CMK (cell line): ENCODE results near the gene PPP1R16B.
"Not testable (repeated sequence)": the region's sequence is repeated elsewhere in the genome, so short reads cannot be mapped to it uniquely, and the experiment has no call there.

Experiments
- DNase-seq: peaks from one replicate; pipeline ENCODE4 v3.0.0-alpha.2; 2010; ENCODE audit warnings: low read depth

The PPP1R16B gene

DNA sequence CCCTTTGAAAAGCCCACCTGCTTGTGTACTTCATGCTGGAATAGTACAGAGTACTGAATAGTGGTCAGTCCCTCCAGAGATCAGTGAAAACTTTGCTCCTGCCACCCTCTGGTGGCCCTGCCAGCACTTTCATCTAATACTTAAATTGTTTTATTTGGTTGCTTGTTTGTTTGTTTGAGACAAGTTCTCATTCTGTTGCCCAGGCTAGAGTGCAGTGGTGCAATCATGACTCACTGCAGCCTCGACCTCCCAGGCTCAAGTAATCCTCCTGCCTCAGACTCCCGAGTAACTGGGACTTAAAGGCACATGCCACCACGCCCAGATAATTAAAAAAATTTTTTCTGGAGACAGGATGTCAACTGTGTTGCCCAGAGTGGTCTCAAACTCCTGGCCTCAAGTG, 129.8 kb downstream of the PPP1R16B start:
- DNase-seq = no peak

DNA sequence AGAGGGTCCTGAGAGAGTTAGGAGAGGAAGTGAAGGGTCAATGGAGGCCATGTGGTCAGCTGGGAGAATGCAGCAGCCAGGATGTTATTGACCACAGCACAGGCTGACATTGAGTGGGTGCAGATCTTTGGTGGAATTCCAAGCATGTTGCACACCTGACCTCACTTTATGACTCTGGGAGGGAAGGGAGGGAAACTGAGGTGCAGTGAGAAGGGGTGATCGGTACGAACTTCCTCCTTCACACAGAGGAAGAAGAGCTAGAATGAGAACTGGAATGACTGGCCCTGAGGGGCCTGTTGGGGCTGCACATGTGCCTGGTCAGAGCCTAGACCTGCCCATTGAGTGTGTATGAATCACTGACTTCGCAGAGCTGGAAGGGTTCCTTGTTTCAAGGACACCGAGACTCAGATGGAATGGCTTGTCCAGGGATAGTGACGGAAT, 130.5 kb downstream of the PPP1R16B start:
- DNase-seq = no peak

DNA sequence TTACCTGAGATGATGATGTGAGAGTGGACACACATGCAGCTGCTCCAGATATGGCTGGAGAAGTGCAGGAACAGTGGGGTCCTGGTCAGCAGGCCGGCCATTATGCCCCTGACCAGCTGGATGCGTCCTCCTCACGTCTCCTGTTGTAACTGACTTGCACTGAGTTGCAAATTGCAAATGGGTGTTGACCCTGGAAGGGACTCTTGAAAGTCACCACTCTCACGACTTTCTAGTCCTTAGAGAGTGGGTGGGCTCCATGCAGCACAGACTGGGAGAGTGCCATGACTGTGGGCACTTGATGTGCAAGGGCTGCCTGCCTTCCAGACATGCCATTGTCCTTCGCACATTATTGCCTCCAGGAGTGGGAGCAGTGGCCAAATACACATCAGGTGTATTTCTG, 131.5 kb downstream of the PPP1R16B start:
- no peak for DNase-seq

DNA sequence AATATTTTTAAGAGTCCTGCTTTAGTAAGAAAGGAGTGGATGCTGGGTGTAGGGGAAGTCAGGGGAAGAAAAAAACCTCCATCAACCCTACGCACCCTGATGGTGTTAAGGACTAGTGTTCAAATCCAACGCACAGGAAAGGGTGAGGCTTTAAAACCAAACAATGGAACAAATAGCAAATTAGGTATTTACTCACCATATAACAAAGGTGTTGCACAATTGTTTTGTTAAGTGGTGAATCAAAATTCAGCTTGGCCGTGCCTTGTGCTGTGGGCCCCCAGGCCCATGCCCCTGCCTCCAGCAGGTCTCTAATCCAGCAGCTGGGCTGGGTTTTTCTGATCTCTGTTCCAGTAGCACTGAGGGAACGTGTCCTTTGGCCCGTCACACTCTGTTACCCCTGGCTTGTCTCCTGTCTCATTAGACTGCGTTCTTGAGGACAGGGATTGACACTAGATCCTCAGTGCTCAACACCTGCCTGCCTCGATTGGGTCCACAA, 132.5 kb downstream of the PPP1R16B start:
- DNase-seq = no peak

DNA sequence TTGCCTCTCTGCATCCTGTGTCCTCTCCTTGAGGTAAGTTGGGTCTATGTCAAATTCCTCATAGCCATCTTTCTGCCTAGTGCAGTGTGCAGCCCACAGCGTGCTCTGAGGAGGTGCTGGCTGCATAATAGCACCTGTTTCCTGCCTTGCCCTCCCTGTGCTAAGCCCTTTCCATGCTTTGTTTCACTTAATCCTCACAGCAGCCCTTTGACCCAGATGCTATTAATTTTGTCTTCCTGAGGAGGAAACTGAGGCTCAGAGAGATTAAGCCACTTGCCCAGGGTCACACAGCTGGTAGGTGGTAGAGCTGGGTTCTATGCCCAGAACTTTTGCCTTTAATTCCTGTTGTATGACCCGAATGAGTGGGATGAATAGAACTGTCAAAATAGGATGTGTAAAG, 134.2 kb downstream of the PPP1R16B start:
- DNase-seq = no peak

DNA sequence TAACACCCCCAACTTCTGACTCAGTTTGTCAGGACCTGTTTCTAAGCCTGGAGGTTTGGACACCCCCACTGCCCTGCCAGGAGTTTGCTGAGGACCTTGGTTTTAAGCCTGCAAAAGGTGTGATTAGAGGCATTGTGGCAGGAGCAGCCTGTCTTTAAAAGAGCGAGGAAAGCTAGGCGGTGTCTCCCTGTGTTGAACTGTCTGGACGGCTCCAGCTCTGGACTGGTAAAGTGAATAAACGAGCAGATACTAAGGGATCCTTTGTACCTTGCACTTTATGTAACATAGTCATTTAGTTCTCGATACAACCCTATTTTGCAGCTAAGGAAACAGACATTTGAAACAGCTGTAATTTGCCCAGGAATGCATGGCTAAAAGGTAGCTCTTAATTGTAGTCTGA, 135.1 kb downstream of the PPP1R16B start:
- no peak for DNase-seq

DNA sequence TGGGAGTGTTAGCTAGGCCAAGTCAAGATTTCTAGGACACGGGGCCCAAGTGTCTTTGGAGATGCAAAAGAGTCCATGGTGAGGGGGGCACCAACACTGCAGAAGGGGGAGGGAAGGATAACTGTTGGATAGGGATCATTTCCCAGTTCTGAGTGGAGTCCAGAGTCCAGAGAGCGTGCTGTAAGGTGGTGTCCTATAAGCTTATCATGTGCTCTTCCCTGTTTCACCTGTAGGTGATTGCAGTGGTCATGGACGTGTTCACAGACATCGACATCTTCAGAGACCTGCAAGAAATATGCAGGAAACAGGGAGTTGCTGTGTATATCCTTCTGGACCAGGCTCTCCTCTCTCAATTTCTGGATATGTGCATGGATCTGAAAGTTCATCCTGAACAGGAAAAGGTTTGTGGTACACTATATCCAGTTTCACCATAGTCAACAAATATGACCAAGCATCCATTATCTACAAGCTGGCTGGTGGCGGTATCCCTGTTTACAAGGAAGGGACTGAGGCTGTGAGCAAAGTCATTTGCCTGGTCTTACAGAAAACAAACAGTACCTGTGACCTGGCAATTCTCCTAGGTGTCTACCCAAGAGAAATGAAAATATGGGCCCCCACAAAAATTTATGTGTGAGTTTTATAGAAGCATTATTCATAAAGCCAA, 136.4 kb downstream of the PPP1R16B start:
- no peak for DNase-seq

DNA sequence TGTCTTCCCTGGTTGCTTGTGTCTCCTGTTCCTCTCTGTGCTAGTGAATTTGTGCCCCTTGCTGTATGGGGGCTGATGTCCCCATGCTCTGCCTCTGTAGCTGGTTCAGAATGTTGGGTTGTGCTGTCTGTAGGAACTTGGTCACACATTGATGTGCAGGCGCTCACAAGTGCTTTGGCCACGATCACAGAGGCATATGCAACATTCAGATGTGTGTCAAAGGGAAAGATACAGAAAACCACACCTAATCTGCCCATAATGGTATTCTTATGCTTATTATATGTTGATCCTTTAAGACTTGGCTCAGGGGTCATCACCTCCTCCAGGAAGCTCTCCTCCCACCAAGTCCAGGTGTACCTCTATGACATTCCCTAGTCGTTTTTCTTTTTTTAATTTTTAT, 139.5 kb downstream of the PPP1R16B start:
- no peak for DNase-seq

DNA sequence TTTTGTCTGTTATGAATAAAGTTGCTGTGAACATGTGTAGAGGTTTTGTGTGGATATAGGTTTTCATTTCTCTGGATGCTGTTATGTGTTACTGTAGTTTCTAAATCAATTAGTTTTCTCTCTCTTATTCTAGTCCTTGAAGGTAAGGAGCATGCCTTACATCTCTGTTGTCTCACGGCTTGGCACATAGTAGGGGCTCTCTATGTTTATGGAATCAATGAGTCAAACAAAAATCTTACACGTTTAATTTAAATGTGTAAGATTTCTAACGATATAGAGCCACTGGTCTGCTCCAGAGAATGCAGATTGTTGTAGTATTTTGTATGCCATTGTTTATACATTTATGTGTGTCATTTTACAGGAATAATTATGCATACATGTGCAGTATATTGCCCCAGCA, 141.3 kb downstream of the PPP1R16B start:
- no peak for DNase-seq

DNA sequence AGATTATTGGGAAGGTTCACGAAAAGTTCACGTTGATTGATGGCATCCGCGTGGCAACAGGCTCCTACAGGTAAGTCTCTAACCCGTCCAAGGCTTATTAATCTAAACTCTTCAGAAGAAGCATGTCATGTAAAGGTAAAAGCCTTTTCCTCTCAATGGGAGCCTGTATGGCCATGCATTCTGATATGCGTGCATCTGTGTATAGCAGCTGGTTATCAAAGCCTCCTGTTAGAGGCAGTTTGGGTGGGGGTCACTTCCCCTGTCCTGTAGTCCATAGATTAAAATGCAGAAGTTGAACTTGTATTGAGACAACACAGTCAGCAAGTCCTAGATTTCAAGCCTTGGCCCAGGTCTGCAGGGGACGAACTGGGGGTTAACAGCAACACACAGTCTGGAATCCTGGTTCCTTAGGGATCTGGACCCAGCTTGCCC, 142.4 kb downstream of the PPP1R16B start:
- DNase-seq = no peak

DNA sequence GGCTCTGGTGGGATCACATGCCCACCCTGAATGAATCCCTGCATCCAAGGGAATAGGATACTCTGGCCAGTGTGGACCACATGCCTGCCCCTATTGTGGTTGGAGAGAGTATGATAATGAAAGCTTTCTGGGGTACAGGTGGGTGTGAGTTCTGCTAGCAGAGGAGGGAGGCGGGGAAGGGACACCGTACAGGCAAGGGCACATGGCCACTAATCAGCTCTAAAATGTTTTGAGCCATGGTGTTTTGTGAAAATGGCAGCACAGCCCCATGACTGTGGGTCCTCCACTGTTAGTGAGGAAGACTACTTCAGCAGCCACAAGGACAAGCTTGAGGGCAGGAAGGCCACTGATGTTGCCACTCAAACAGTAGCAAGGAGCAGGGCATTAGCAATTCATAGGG, 144.8 kb downstream of the PPP1R16B start:
- no peak for DNase-seq

DNA sequence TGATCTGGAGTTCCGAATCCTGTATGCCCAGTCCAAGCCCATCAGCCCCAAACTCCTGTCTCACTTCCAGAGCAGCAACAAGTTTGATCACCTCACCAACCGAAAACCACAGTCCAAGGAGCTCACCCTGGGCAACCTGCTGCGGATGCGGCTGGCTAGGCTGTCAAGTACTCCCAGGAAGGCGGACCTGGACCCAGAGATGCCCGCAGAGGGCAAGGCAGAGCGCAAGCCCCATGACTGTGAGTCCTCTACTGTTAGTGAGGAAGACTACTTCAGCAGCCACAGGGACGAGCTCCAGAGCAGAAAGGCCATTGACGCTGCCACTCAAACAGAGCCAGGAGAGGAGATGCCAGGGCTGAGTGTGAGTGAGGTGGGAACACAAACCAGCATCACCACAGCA, 146.1 kb downstream of the PPP1R16B start:
- DNase-seq = no peak

DNA sequence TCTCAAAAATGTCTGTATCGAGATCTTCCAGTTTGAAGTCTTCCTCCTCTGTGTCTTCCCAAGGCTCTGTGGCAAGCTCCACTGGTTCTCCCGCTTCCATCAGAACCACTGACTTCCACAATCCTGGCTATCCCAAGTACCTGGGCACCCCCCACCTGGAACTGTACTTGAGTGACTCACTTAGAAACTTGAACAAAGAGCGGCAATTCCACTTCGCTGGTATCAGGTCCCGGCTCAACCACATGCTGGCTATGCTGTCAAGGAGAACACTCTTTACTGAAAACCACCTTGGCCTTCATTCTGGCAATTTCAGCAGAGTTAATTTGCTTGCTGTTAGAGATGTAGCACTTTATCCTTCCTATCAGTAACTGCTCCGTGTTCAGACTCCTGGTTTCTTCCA, 146.7 kb downstream of the PPP1R16B start:
- no peak for DNase-seq

DNA sequence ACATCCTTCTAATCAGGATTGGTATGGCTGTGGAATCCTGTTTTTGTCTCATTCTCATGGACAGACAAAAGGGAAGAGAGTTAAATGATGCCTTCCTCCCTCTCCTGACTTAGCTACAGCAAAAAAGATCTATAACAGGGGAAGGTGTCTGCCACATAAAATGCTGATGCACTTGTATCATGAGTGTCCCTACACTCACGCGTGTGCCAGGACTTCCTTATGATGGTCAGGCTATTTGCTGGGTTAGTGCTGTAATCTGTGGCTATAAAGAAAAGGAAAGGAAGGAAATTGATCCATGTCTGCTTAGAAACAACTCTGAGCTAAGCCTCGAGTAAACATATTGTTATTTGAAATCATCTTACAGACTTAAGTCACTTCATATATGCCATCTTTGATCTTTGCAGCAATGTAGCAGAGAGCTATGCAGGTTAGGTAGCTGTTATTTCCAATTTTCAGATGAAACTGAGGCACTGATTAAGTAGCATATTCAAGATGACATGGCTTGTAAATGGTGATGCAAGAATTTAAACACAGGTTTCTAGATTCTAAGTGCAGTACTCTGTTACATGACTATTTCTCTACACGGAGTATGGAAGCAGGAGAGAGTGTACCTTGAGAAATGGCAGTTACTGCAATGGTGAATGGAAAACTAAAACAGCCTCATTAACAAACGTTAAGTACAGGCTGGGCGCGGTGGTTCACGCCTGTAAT, 148.3 kb downstream of the PPP1R16B start:
- DNase-seq = no peak

DNA sequence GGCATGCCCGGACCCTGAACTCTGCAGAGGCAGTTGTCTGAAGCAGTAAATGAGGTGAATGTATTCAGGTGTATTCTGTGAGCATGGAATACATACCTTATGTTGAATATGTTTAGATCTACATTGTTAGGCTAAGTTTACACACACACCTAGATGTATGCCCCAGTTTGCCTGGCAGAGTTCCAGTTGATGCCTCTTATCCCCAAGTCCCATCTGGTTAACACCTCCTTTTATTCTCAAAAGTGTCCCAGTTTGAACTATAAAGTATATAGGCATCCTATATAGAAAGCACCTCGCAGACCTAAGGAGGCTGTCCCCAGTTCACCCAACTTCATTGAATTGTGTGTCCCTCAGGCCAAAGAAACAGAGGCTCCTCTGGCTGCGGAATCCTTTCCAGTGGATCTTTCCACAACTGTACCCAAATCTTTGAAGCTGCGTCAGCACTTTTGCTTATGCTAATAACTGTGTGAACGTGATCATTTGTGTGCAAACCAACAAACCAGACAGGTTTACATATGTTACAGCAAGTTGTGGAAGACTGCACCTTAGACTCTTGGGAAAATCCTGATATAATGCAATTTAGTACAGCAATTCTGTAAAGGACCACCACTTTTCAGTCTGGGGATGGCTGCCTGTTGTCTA, 151.9 kb downstream of the PPP1R16B start:
- peak; percentile 8 for DNase-seq

DNA sequence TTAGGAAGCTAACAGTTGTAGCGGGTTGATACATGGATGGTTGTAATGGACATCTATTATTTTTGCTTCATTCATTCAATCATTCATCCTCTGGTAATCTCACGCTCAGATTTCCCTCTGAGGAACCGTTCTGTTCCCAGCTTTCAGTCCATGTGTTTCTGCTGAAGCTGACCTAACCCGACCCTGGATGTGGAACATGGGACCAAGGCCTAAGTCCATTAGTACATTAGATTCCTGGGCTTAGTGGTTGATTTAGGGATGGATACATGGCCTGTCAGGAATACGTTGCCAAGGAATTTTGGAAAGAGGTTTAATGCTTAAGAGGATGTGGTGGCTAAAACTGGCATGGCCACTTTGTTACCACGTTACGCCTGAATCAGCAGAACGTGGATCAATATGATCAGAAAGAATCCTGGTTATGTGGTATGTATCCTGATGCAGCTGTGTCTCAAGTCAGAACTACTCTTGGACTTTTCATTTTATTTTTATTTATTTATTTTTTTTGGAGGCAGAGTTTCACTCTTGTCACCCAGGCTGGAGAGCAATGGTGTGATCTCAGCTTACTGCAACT, 152.5 kb downstream of the PPP1R16B start:
- no peak for DNase-seq

DNA sequence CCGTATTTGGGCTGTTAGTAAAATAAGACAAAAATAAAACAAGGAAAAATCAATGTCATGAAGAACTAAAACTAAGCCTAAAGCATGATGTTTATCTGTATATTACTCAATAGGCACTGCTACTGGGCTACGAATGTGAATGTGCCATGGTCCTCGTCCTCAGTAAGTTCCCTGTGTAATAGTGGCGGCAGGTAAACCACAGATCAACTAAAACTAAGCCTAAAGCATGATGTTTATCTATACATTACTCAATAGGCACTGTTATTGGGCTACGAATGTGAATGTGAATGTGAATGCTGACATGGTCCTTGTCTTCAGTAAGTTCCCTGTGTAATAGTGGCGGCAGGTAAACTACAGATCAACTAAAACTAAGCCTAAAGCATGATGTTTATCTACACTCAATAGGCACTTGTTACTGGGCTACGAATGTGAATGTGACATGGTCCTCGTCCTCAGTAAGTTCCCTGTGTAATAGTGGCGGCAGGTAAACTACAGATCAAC, 154.7 kb downstream of the PPP1R16B start:
- DNase-seq = not testable (repeated sequence)

DNA sequence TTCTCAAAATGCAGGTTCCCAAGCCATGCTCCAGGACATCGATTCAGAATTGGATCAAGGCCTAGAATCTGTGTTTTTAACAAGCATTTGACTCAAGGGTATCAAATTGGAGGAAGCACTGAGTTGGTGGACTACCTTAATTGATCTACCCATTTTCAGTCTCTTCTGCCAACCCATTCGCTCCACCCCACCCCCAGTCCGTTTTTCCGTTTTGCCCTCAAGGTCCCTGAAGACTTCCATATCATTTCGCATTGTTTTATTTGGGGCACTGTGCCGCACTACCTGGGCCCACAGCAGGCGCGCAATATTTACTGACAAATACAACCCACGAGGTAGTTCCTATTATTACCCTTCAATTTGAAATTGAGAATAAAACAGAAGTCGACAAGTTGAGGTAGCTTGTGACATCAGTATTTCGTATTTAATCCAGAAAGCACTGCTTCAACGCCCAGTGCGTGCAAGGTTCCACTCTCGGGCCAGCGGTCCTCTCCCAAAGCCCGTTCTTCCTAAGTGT, 156.1 kb downstream of the PPP1R16B start:
- DNase-seq = no peak

DNA sequence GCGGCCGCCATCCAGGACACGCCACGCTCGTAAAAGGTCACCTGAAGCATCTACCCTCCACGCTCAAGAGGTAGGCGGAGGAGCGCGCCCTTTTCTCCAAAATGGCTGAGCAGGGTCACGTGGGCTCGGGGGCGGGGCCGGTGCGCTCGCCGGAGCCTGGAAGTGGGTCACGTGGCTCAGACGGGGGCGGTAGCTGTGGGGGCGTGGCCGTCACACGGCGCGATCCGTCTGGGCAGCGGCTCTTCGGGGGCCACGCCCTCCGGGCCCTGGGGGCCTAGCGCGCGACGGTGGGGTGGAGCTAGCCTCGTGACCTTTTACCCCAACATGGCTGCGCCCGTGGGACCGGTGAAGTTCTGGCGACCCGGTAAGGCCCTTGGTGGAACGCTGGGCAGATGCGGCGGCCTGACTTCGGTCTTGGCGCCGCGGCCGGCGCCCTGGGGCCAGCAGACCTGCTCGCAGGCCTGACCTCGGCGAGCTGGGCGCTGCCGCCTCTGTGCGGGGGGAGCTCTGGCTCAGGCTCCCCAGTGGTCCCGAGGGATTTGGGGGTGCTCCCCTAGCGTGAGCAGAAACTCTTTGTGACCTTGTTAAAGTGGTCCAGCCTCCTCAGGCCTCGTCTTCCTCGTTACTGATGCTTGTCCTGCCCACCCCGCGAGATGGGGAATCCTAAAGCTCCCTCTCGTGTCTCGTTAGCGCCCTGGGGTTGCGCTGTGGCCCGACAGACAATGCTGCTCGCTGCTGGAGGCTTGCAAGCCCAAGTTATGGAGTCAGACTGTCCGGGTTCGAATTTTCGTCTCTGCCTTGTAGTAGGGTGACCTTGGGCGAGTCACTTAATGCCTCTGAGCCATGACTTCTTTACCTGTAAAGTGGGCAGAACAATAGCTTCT, 156.8 kb downstream of the PPP1R16B start, which contains the start of gene DHX35:
DHX35 (plus strand) TSS at position 301 of the 884 bp plus-strand sequence; CDS start at position 325, 24 bp downstream.
- DNase-seq = peak; percentile 69

DNA sequence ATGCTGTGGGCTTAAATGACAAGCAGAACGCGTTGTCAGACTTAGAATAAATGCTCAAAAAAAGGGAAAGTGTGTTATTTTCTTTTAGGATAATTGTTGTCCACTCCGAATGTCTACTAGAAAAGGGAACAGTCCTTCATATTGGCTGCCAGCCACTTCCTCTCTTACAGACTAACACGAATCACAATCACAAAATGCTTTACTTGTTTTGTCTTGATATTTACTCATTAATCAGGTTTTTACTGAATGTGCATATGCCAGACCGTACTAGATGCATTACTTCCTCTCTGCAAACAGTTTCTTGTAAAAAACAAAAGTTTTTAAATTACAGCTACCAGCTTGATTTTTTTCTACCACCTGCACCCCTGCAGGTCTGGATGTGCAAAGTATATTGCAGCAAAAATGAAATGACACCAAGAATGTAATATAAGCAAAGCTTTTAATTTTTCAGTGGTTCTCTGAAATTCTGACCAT, 157.5 kb downstream of the PPP1R16B start:
- DNase-seq = no peak

DNA sequence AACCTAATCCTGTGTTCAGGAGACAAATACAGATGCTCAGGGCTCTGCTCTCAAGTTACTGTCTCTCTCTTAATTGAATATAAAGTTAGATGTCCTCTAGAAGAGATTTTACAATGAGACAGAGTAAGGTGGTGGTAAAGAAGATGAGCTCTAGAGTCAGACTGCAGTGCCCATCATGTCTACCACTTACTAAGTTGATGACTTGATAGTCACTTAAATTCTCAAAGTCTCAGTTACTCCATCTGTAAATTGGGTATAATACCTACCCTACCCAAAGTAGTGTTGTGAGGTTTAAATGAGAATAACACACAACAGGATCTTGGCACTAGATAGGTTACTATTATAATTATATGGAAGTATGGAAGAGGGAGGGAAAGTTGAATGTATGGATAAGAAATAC, 158.2 kb downstream of the PPP1R16B start:
- DNase-seq = no peak
